HG03108 (cell line): ENCODE measurements around the gene CD53.
A peak's percentile ranks its signal among the peaks of the same experiment; 100 is the strongest.
"Not testable (repeated sequence)": the region's sequence is repeated elsewhere in the genome, so short reads cannot be mapped to it uniquely, and the experiment has no call there.

Experiments used
- ATAC-seq: cut with Tn5 transposase; IDR thresholded peaks from one replicate; pipeline ENCODE4 v1.9.1; 2021; ENCODE audit warnings: moderate library complexity; ENCODE audit not compliant: unreplicated experiment

The CD53 gene

DNA sequence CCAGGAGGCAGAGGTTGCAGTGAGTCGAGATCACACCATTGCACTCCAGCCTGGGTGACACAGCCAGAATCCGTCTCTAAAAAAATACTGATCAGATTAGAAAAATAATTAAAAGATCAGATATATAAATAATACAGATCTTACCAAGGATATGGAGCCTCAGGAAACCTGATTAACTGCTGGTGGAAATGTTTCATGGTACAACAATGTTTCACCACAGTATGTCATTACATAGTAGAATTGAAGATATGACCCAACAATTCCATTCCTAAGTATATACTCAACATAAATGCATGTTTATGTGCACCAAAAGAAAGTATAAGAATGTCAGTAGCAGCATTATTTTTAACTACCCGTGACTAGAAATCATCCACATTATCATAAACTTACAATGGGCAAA, 41.7 kb downstream of the CD53 start:
- ATAC-seq: no peak

DNA sequence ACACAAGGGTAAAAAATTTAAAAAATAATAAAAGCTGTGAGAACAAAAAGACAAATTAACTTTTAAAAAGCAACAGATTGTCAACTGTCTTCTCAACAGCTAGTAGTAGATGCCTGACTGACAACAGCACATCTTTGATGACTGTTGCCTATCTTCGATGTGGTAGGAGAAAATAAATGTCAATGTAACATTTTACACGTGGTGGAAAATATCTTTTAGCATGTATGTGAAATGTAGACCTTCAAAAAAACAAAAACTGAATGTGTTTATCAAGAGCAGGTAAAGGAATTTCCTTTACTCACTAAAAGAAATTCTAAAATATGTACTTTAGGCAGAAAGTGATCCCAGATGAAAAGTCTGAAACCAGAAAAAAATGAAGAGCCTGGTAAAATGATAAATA, 42.9 kb downstream of the CD53 start:
- no peak for ATAC-seq

DNA sequence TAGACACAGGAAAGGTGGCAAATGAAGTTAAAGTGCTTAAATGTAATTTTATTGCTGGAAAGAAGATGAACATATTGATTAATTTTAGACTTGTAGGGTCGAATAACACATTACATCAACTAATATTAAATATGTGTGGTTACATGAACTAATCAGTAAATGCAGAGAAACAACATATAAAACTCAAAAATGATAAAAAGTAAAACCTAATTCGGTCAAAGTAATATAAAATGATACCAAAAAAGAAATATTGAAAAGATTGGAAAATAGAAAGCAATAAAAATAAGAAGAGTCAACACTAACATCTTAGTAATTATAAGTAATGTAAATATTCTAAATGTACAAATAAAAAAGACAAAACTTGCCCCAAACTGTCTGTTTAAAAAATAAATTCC, 43.3 kb downstream of the CD53 start:
- no peak for ATAC-seq

DNA sequence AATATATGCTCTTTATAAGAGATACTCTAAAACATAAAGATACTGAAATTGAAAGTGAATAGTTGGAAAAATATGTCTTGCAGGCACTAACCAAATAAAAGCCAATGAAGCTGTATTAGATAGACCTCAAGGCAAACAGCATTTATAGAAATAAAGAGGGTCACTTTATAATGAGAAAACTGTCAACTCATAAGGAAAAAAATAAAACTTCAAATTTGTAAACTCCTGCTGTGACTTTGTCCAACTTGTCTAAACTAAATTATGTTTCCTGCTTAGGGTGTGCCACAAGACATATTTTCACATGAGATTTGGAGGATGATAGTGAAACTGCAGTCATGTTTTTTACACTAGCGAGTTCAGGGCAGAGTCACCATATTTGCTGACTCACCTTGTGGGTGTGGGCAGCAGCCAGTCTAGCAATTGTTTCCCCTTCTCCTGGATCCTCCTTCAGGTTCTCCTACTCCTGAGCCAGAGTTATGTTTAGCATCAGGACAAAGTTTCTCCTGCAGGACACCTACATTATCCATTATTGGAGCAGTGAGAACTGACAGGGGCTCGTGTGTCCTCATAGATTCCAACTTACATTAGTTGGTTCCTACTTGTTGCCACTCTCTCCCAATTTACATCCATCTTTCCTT, 43.8 kb downstream of the CD53 start:
- ATAC-seq: peak; percentile 74

DNA sequence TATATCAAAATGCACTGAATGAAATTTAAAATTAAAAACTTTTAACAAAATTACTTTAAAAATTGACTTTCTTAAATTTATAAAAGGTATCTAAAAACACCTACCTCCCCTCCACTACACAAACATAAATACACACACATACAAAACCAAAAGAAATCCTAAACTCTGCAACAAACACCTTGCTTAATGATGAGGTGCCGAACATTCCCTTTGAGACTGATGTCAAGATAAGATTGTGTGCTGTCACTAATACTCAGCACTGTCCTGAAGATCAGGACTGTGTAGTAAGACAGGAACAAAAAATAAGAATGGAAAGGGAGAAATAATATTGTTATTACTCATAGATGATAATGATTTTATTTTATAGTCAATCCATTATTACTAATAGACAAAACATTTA, 45.1 kb downstream of the CD53 start:
- ATAC-seq: no peak

DNA sequence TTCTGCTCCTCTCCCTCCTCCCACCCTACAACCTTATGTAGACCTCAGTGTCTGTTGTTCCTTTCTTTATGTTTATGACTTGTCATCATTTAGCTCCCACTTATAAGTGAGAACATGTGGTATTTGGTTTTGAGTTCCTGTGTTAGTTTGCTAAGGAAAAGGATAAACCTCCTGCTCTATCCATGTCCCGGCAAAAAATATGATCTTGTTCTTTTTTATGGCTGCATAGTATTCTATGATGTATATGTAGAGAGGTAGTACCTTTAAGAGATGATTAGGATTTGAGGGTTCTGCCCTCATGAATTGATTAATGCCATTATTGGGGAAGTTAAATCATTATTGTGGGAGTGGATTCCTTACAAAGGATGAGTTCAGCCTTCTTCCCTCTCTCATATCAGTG, 49.0 kb downstream of the CD53 start:
- ATAC-seq: no peak

DNA sequence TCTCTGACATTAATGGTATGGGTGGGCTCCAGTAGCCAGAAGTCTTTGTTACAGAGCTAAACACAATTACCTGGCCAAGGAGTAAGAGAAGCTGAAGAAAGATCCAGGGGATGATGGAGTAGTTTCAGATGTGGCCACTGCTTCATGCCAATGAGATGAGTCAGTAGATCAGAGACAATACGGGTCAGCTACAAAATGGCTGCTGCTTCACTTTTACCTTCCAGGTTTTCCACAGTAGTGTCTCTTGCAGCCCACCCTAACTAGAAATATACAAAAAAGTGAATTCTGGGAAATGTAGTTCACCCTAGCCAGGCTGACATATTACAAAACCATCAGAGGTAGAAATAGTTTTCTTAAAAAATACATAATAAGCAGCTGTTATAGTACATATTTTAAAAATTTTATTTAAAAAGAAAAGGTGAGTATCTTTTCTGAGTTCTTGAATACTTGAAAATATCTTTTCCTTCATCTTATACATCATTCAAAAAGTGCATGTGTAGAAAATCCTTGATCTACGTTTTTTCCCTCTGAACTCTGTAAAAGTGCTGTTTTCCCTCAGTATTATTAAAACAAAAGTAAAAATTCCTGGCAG, 54.6 kb downstream of the CD53 start:
- ATAC-seq: no peak

DNA sequence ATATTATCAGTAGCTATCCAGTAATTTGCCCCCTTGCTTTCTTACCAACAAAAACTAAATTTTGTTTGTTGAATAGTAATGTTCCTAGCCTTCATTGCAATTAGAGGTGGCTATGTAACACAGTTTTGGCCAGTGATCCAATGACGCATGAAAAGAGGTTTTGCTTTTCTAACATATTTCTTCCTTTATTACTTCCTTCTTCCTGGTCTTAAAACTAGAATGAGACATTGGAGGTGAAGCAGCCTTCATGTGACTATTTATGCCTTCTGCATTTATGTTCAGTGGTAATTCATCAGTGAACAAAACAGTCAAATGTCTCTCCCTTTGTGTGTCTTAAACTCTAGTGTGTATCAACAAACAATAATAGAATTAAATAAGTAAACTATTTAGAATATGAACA, 55.2 kb downstream of the CD53 start:
- ATAC-seq: no peak

DNA sequence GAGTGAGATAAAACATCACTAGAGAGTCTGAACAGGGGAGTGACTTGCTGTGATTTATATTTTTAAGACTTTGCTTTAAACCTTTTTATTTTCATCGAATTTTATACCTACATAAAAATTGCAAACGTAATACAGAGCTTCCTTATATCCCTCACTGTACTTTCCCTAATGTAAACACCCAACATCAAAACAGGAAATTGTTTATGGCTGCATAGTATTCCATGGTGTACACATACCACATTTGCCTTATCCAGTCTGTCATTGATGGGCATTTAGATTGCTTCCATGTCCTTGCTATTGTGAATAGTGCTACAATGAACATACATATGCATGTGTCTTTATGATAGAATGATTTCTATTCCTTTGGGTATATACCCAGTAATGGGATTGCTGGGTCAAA, 56.0 kb downstream of the CD53 start:
- no peak for ATAC-seq

DNA sequence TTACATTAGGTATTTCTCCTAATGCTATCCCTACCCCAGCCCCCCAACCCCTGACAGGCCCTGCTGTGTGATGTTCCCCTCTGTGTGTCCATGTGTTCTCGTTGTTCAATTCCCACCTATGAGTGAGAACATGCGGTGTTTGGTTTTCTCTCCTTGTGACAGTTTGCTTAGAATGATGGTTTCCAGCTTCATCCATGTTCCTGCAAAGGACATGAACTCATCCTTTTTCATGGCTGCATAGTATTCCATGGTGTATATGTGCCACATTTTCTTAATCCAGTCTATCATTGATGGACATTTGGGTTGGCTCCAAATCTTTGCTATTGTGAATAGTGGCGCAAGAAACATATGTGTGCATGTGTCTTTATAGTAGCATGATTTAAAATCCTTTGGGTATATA, 58.1 kb downstream of the CD53 start:
- not testable (repeated sequence) for ATAC-seq

DNA sequence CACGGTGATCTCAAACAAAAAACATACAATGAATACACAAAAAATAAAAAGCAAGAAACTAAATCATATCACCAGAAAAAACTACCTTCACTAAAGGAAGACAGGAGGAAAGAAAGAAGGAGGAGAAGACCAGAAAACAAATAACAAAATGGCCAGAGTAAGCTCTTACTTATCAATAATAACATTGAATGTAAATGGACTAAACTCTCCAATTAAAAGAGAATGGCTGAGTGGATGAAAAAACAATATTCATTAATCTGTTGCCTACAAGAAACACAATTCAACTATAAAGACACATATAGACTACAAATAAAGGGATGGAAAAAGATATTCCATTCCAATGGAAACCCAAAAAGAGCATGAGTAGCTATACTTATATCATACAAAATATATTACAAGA, 63.6 kb downstream of the CD53 start:
- ATAC-seq: no peak

DNA sequence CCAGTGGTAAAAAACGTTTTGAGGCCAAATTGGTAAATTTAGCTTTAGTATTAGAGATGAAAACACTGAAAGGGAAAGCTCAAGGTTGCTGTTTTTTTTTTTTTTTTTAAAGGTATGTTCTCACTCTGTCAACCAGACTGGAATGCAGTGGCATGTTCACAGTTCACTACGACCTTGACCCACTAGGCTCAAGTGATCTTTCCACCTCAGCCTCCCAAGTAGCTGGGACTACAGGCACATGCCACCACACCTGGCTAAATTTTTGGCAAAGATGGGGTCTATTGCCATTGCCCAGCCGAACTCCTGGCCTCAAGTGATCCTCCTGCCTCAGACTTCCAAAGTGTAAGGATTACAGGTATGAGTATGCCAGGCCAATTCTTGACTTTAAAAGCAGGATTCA, 71.9 kb downstream of the CD53 start:
- no peak for ATAC-seq

DNA sequence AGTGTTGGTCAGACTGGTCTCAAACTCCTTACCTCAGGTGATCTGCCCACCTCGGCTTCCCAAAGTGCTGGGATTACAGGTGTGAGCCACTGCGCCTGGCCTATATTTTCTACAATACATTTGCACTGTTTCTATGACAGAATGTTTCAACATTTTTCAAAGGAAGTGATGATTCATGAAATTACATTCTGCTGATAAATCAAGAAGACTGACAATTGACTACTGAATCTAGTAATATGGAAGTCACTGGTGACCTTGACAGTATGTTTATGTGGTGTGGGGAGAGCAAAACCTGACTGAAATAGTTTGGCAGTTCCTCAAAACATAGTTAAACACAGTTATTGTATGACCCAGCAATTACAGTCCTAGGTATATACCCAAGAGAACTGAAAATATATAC, 72.7 kb downstream of the CD53 start:
- ATAC-seq: no peak

DNA sequence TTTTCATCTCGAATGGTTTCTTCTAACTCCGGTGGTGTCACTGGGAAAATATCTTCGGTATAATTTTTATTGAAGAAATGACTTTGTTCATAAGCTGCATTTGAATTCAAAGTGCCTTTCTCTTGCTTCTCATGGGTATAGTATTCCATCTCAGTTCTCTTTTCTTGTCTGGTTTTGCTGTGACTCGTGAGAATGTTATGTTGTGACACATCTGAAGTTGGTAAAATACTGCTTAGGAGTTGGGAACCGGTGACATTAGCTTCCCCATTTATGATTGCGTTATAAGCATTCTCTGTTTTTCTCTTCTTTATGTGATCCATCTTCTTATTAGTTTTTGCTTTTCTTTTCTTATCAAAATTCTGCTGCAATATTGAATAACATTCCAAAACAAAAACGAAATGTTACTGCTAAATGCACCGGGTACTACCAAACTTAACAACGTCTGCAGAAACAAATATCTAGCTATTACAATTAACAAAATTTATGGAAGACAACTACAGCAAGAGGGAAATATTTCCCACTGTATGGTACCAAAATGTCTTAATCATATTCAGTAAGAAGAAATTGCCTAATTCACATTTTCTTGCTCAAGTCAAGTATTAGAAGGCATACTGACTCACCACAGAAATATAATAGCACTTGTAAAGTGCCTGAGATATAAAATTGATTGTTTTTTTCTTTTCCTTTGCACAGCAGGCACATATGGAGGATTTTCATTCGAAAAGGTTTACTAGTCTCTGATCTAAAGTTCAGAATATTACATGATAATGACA, 75.3 kb downstream of the CD53 start:
- no peak for ATAC-seq
